ENCODE results near the gene ZNF398. TPM values are rescaled to one million over a fixed set of nuclear protein-coding genes. Genes with fewer than 3 reads are reported as not detected.

ZNF398 gene
- 10 to 100 TPM in 3 of 4 donors, 1 to 10 TPM in 1; 7.6 to 22.6 (median 16.5) TPM for total RNA-seq

GRCh38 chr7:149147072-149147751 lies at the start of gene ZNF398:
Gene ZNF398 (plus strand): TSS chr7:149147453. CDS start chr7:149147743, 290 bp downstream.
- H3K27ac ChIP-seq, result peak within 1 kb of the TSS; percentile 77 to 86
- peak within 1 kb of the TSS; percentile 48 to 78 for H3K4me3 ChIP-seq
- intact Hi-C loops (cut with DNase I; ENCODE audit: low total_unique reads), result no loop called here
- no peaks in the 10 kb centered on the region for H3K27me3 ChIP-seq
- DNase-seq, result peak; percentile 46 to 72
- no peaks in the 10 kb centered on the region for H3K4me1 ChIP-seq
- TF ChIP-seq POLR2A (IDR thresholded peaks at IDR 0.05) (peak in 1 of 2 donors; percentile 58), CTCF (IDR thresholded peaks at IDR 0.05) (peak; percentile 43 to 95 (median 72))
- H3K9me3 ChIP-seq, result no peaks in the 10 kb centered on the region
- H3K36me3 ChIP-seq, result no peaks in the 10 kb centered on the region

GRCh38 chr7:149099058-149099457 lies 48.2 kb upstream of the ZNF398 start:
- no peak for TF ChIP-seq POLR2A (IDR thresholded peaks at IDR 0.05)
- TF ChIP-seq CTCF (IDR thresholded peaks at IDR 0.05), result no peak
- Histone ChIP-seq H3K36me3 (no peaks in the 10 kb centered on the region), H3K27ac (no peak overlapping the region), H3K9me3 (no peaks in the 10 kb centered on the region), H3K4me3 (no peak overlapping the region), H3K27me3 (no peaks in the 10 kb centered on the region), H3K4me1 (no peaks in the 10 kb centered on the region)
- intact Hi-C loops (cut with DNase I; ENCODE audit: low total_unique reads), result loop anchor here (10.0 kb wide), 1 partner anchor 94 kb away; no protein-coding TSS in a partner anchor
- no peak for DNase-seq

GRCh38 chr7:149100821-149101220 lies 46.4 kb upstream of the ZNF398 start:
- no peaks in the 10 kb centered on the region for H3K9me3 ChIP-seq
- H3K27me3 ChIP-seq, result no peaks in the 10 kb centered on the region
- no peaks in the 10 kb centered on the region for H3K4me1 ChIP-seq
- H3K36me3 ChIP-seq, result no peaks in the 10 kb centered on the region
- no peak for TF ChIP-seq POLR2A (IDR thresholded peaks at IDR 0.05)
- TF ChIP-seq CTCF (IDR thresholded peaks at IDR 0.05), result no peak
- no peak overlapping the region for H3K27ac ChIP-seq
- no peak for DNase-seq
- no peak overlapping the region for H3K4me3 ChIP-seq
- intact Hi-C loops (cut with DNase I; ENCODE audit: low total_unique reads), result no loop called here

- no peak overlapping the region for H3K27ac ChIP-seq
- TF ChIP-seq CTCF (IDR thresholded peaks at IDR 0.05) (no peak), POLR2A (IDR thresholded peaks at IDR 0.05) (no peak)
These were observed 44.6 kb upstream of the ZNF398 start for GRCh38 chr7:149102666-149103065.

GRCh38 chr7:149103424-149103823 lies 43.8 kb upstream of the ZNF398 start:
- Histone ChIP-seq H3K4me3 (no peak overlapping the region), H3K27ac (no peak overlapping the region), H3K9me3 (no peaks in the 10 kb centered on the region), H3K36me3 (no peaks in the 10 kb centered on the region), H3K27me3 (no peaks in the 10 kb centered on the region), H3K4me1 (no peaks in the 10 kb centered on the region)
- intact Hi-C loops (cut with DNase I; ENCODE audit: low total_unique reads), result no loop called here
- TF ChIP-seq CTCF (IDR thresholded peaks at IDR 0.05) (no peak), POLR2A (IDR thresholded peaks at IDR 0.05) (no peak)
- DNase-seq, result no peak

More at GRCh38 chr7:149102666-149103065, 44.6 kb upstream of the ZNF398 start:
- DNase-seq, result no peak
- intact Hi-C loops (cut with DNase I; ENCODE audit: low total_unique reads), result no loop called here
- H3K9me3 ChIP-seq, result no peaks in the 10 kb centered on the region
- no peaks in the 10 kb centered on the region for H3K27me3 ChIP-seq
- H3K4me1 ChIP-seq, result no peaks in the 10 kb centered on the region
- H3K36me3 ChIP-seq, result no peaks in the 10 kb centered on the region
- no peak overlapping the region for H3K4me3 ChIP-seq

Data from uterus (tissue), 4 donors.